ENCODE data around the gene PALB2. TPM values are rescaled to one million over a fixed set of nuclear protein-coding genes. Genes with fewer than 3 reads are reported as not detected.

Gene PALB2
- total RNA-seq, 1 donor from 2014 or later: 12.7 TPM

- H3K4me3 ChIP-seq: no peak overlapping the region
- H3K27ac ChIP-seq: no peak overlapping the region
- intact Hi-C loops (cut with DNase I): no loop called here
These were observed 38.9 kb upstream of the PALB2 start for GRCh38 chr16:23679986-23680336.

GRCh38 chr16:23679274-23679985 is 38.3 kb upstream of the PALB2 start:
- Histone ChIP-seq H3K4me3 (peak overlapping the region; percentile 64), H3K27ac (no peak overlapping the region), H3K9me3 (no peaks in the 10 kb centered on the region), H3K4me1 (peaks cover 9% of the 10 kb centered on the region), H3K36me3 (peaks cover 28% of the 10 kb centered on the region), H3K27me3 (ENCODE audit: low read depth) (no peaks in the 10 kb centered on the region)
- no peak for TF ChIP-seq CTCF (IDR thresholded peaks at IDR 0.05)
- intact Hi-C loops (cut with DNase I): no loop called here
- DNase-seq: peak; percentile 61
- ATAC-seq: peak; percentile 9 to 24

More at GRCh38 chr16:23679986-23680336, 38.9 kb upstream of the PALB2 start:
- peaks cover 9% of the 10 kb centered on the region for H3K4me1 ChIP-seq
- H3K27me3 ChIP-seq (ENCODE audit: low read depth): no peaks in the 10 kb centered on the region
- TF ChIP-seq CTCF (IDR thresholded peaks at IDR 0.05): no peak
- ATAC-seq (no peak), DNase-seq (no peak)
- H3K9me3 ChIP-seq: no peaks in the 10 kb centered on the region
- H3K36me3 ChIP-seq: peaks cover 30% of the 10 kb centered on the region

GRCh38 chr16:23678430-23679273 is 37.5 kb upstream of the PALB2 start, which contains the start of gene PLK1:
TSS of gene PLK1 (plus strand) at chr16:23678889. CDS start at chr16:23678933, 44 bp downstream.
- ATAC-seq: peak; percentile 94 to 97
- H3K4me3 ChIP-seq: peak within 1 kb of the TSS; percentile 64
- no peak within 1 kb of the TSS for H3K27ac ChIP-seq
- H3K4me1 ChIP-seq: peaks cover 9% of the 10 kb centered on the region
- DNase-seq: peak; percentile 87
- H3K9me3 ChIP-seq: no peaks in the 10 kb centered on the region
- intact Hi-C loops (cut with DNase I): no loop called here
- peaks cover 20% of the 10 kb centered on the region for H3K36me3 ChIP-seq
- H3K27me3 ChIP-seq (ENCODE audit: low read depth): no peaks in the 10 kb centered on the region
- peak; percentile 14 for TF ChIP-seq CTCF (IDR thresholded peaks at IDR 0.05)

GRCh38 chr16:23676924-23677480 is 35.9 kb upstream of the PALB2 start:
- DNase-seq (no peak), ATAC-seq (no peak)
- H3K27ac ChIP-seq: no peak overlapping the region
- no peaks in the 10 kb centered on the region for H3K27me3 ChIP-seq (ENCODE audit: low read depth)
- H3K4me3 ChIP-seq: no peak overlapping the region
- intact Hi-C loops (cut with DNase I): no loop called here
- peaks cover 9% of the 10 kb centered on the region for H3K4me1 ChIP-seq
- TF ChIP-seq CTCF (IDR thresholded peaks at IDR 0.05): no peak
- no peaks in the 10 kb centered on the region for H3K9me3 ChIP-seq
- H3K36me3 ChIP-seq: peaks cover 11% of the 10 kb centered on the region

GRCh38 chr16:23673971-23674614 is 33.0 kb upstream of the PALB2 start:
- ATAC-seq: no peak
- intact Hi-C loops (cut with DNase I): no loop called here

More at GRCh38 chr16:23673971-23674614, 33.0 kb upstream of the PALB2 start:
- H3K9me3 ChIP-seq: no peaks in the 10 kb centered on the region
- H3K27ac ChIP-seq: no peak overlapping the region
- H3K4me3 ChIP-seq: no peak overlapping the region
- H3K36me3 ChIP-seq: peaks cover 29% of the 10 kb centered on the region
- no peak for DNase-seq
- H3K27me3 ChIP-seq (ENCODE audit: low read depth): no peaks in the 10 kb centered on the region
- TF ChIP-seq CTCF (IDR thresholded peaks at IDR 0.05): no peak
- peaks cover 4% of the 10 kb centered on the region for H3K4me1 ChIP-seq

Data from lower lobe of right lung (tissue), 2 donors.